Lung (tissue), 12 donors: ENCODE results near the gene SMARCAL1. TPM values are rescaled to one million over a fixed set of nuclear protein-coding genes. Genes with fewer than 3 reads are reported as not detected.

ENCODE experiments used
- ATAC-seq: fragments of 200-7000 bp; cut with Tn5 transposase; one replicate; pipeline ENCODE4 v1.9.1; 2020; ENCODE audit warnings: moderate number of reproducible peaks; ENCODE audit not compliant: insufficient read depth, low FRiP score
- DNase-seq, 3 donors: peaks; one replicate each; pipeline ENCODE4 v3.0.0-alpha.2; 2013 to 2017
- H3K27ac ChIP-seq, 2 donors: one replicate each; pipeline ENCODE4 v1.5.1; 2013; ENCODE audit warnings: mild to moderate bottlenecking in 2 of 2, moderate library complexity in 2 of 2, control low read depth in 1 of 2, inconsistent platforms in 1 of 2, low read depth in 1 of 2, low read length in 1 of 2
- H3K27me3 ChIP-seq, 3 donors: one replicate each; pipeline ENCODE4 v1.5.1; 2013; ENCODE audit warnings: low read length in 2 of 3; ENCODE audit not compliant: control insufficient read depth in 3 of 3, insufficient read depth in 3 of 3
- H3K36me3 ChIP-seq, 4 donors: one replicate each; pipeline ENCODE4 v1.5.1; 2013; ENCODE audit warnings: low read length in 4 of 4, mild to moderate bottlenecking in 1 of 4, moderate library complexity in 1 of 4; ENCODE audit not compliant: control insufficient read depth in 4 of 4, insufficient read depth in 4 of 4
- H3K4me1 ChIP-seq, 5 donors: one replicate each; pipeline ENCODE4 v1.5.1; 2013; ENCODE audit warnings: low read length in 5 of 5, mild to moderate bottlenecking in 2 of 5, moderate library complexity in 1 of 5; ENCODE audit not compliant: control insufficient read depth in 5 of 5, insufficient read depth in 5 of 5
- H3K4me3 ChIP-seq: one replicate; pipeline ENCODE4 v1.5.1; 2013; ENCODE audit warnings: mild to moderate bottlenecking, control low read depth, moderate library complexity
- H3K9ac ChIP-seq, 2 donors: one replicate each; pipeline ENCODE4 v1.5.1; 2013; ENCODE audit warnings: low read length in 2 of 2, control low read depth in 1 of 2; ENCODE audit not compliant: insufficient read depth in 1 of 2
- H3K9me3 ChIP-seq, 4 donors: one replicate each; pipeline ENCODE4 v1.5.1; 2013; ENCODE audit warnings: low read length in 3 of 4, mild to moderate bottlenecking in 1 of 4, moderate library complexity in 1 of 4; ENCODE audit not compliant: control insufficient read depth in 4 of 4, insufficient read depth in 3 of 4
- WGBS, 2 donors: extraction: QIAGEN DNeasy Blood & Tissue Kit; methylation state at CpG; one replicate each; pipeline ENCODE4 v1.1.7; 2013; 5-methylcytosine and 5-hydroxymethylcytosine counted together
- polyA plus RNA-seq, 2 donors: library from polyadenylated mRNA; stranded (reverse); fragments of 200-250 nt; gene quantifications; one replicate each; pipeline ENCODE4 v1.2.1, GENCODE V29; 2013
- total RNA-seq, 2 donors: library from RNA; depleted of rRNA in 1 of 2; stranded (reverse); fragments of >200 nt in 1 of 2; gene quantifications; one replicate each; pipeline ENCODE4 v1.2.1, GENCODE V29; 2014 to 2021
- TF ChIP-seq, protein P1 (sequence below): IDR thresholded peaks from 2 replicates; pipeline ENCODE4 v1.5.1; 2012; ENCODE audit warnings: mild to moderate bottlenecking; ENCODE audit errors: control extremely low read depth, extremely low read depth
- donor health status: control.
- donor health status: control.
- donor health status: Bipolar disorder and iron deficiency.
- donor health status: healthy.
- donor health status: DM: yes; HTN: yes; CAD: no.

The SMARCAL1 gene
- total and polyA plus RNA-seq, 4 donors, result 5.2 to 28.6 (median 13.5) TPM

DNA sequence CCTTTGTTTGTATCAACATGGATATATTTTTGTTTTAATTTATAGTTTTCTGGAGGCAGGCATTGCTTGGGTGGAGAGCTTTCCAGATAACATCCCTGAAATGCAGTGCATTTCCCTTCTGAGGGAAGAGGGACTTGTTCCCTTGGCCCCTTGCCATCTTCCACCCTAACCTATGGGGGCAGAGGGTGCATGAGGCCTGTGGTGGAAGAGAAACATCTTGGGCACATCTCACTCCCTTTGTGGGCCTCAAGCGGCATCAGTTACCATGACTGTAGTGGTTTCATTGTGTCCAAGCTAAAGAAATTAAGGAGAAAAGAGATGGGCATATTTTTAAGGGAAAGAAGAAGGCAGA lies 81.0 kb downstream of the SMARCAL1 start:
- H3K9ac ChIP-seq, result peak overlapping the region in 1 of 2 donors; percentile 11
- peaks cover 0 to 27% (median 11%) of the 10 kb centered on the region in 5 donors for H3K4me1 ChIP-seq
- ATAC-seq (no peak), DNase-seq (no peak)
- no peaks in the 10 kb centered on the region for H3K9me3 ChIP-seq
- WGBS, 2 donors, result 97 to 100% methylated on average over 1 of the region's 1 CpG
- no peaks in the 10 kb centered on the region for H3K36me3 ChIP-seq
- H3K4me3 ChIP-seq, result no peak overlapping the region
- no peak overlapping the region for H3K27ac ChIP-seq
- TF ChIP-seq, protein P1, sequence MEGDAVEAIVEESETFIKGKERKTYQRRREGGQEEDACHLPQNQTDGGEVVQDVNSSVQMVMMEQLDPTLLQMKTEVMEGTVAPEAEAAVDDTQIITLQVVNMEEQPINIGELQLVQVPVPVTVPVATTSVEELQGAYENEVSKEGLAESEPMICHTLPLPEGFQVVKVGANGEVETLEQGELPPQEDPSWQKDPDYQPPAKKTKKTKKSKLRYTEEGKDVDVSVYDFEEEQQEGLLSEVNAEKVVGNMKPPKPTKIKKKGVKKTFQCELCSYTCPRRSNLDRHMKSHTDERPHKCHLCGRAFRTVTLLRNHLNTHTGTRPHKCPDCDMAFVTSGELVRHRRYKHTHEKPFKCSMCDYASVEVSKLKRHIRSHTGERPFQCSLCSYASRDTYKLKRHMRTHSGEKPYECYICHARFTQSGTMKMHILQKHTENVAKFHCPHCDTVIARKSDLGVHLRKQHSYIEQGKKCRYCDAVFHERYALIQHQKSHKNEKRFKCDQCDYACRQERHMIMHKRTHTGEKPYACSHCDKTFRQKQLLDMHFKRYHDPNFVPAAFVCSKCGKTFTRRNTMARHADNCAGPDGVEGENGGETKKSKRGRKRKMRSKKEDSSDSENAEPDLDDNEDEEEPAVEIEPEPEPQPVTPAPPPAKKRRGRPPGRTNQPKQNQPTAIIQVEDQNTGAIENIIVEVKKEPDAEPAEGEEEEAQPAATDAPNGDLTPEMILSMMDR, result no peak
- H3K27me3 ChIP-seq, result no peaks in the 10 kb centered on the region

DNA sequence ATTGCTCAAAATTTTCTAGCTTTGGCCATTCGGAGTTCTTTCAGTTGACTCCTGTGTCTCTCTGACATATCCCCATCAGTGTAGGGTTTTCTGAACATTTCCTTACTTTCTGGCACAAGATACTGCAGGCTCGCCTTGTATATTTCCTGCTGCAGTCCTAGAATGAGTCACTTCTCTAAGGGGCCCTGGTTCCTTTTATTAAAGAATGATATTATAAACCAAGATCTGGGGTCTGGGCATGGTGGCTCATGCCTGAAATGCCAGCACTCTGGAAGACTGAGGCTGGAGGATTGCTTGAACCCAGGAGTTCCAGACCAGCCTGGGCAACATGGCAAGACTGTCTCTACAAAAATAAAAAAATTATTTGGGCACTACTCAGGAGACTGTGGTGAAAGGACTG lies 83.4 kb downstream of the SMARCAL1 start:
- ATAC-seq, result no peak
- H3K4me1 ChIP-seq, result peaks cover 3 to 32% (median 19%) of the 10 kb centered on the region in 5 donors
- no peak for DNase-seq
- 26 to 64% methylated on average over 2 of the region's 2 CpGs for WGBS, 2 donors
- H3K9ac ChIP-seq, result no peak overlapping the region
- no peaks in the 10 kb centered on the region for H3K9me3 ChIP-seq
- no peak overlapping the region for H3K4me3 ChIP-seq
- H3K36me3 ChIP-seq, result peaks cover 2 to 19% (median 10%) of the 10 kb centered on the region in 4 donors
- H3K27me3 ChIP-seq, result no peaks in the 10 kb centered on the region
- no peak overlapping the region for H3K27ac ChIP-seq
- TF ChIP-seq, protein P1, result no peak

- WGBS, 2 donors, result 74 to 77% methylated on average over 6 of the region's 6 CpGs
- peak overlapping the region; percentile 70 for H3K4me3 ChIP-seq
- H3K36me3 ChIP-seq, result peaks cover 9 to 36% (median 24%) of the 10 kb centered on the region in 4 donors
- H3K27me3 ChIP-seq, result no peaks in the 10 kb centered on the region
- H3K9me3 ChIP-seq, result no peaks in the 10 kb centered on the region
- TF ChIP-seq, protein P1, result no peak
- H3K27ac ChIP-seq, result peak overlapping the region; percentile 87 to 88
- peaks cover 3 to 27% (median 18%) of the 10 kb centered on the region in 5 donors for H3K4me1 ChIP-seq
- DNase-seq (no peak), ATAC-seq (no peak)
- H3K9ac ChIP-seq, result peak overlapping the region in 1 of 2 donors; percentile 78
These were observed 85.2 kb downstream of the SMARCAL1 start for GRCh38 chr2:216497382-216498069.

- TF ChIP-seq, protein P1, result no peak
- H3K27ac ChIP-seq, result peak overlapping the region; percentile 87 to 88
These were observed 85.7 kb downstream of the SMARCAL1 start for GRCh38 chr2:216498070-216498378.

More at GRCh38 chr2:216498070-216498378, 85.7 kb downstream of the SMARCAL1 start:
- no peaks in the 10 kb centered on the region for H3K9me3 ChIP-seq
- 17 to 28% methylated on average over 6 of the region's 6 CpGs for WGBS, 2 donors
- peak overlapping the region; percentile 70 for H3K4me3 ChIP-seq
- peak overlapping the region; percentile 78 to 97 for H3K9ac ChIP-seq
- DNase-seq, result peak in 2 of 3 donors; percentile 66 to 71
- peaks cover 13 to 41% (median 29%) of the 10 kb centered on the region in 4 donors for H3K36me3 ChIP-seq
- H3K4me1 ChIP-seq, result peaks cover 5 to 22% (median 20%) of the 10 kb centered on the region in 5 donors
- no peak for ATAC-seq
- no peaks in the 10 kb centered on the region for H3K27me3 ChIP-seq
